Ramos (cell line): ENCODE data around the gene NBPF3.
"Not testable (repeated sequence)": the region's sequence is repeated elsewhere in the genome, so short reads cannot be mapped to it uniquely, and the experiment has no call there.

ENCODE experiments used
- in situ Hi-C: fragments of 300-500 bp; cut with MboI; formaldehyde crosslinking; loops from one replicate; pipeline ENCODE4 v1.14.3; 2022; ENCODE audit warnings: low sequenced_read_pairs; ENCODE audit not compliant: unreplicated experiment

The NBPF3 gene

GRCh38 chr1:21438646-21439312, 1.2 kb upstream of the NBPF3 start:
- in situ Hi-C loops, result not testable (repeated sequence)

GRCh38 chr1:21439345-21439720, 604 bp upstream of the NBPF3 start:
- in situ Hi-C loops, result no loop called here

- in situ Hi-C loops, result not testable (repeated sequence)
Observed at GRCh38 chr1:21440630-21441125, 741 bp downstream of the NBPF3 start.

- in situ Hi-C loops, result not testable (repeated sequence)
Observed at GRCh38 chr1:21446647-21447046, 6.7 kb downstream of the NBPF3 start.

- in situ Hi-C loops, result no loop called here
Observed at GRCh38 chr1:21447311-21447710, 7.4 kb downstream of the NBPF3 start.

GRCh38 chr1:21449906-21450305, 10.0 kb downstream of the NBPF3 start:
- in situ Hi-C loops, result no loop called here

- in situ Hi-C loops, result no loop called here
Observed at GRCh38 chr1:21451212-21451611, 11.3 kb downstream of the NBPF3 start.

GRCh38 chr1:21451981-21452411, 12.1 kb downstream of the NBPF3 start:
- in situ Hi-C loops, result no loop called here

GRCh38 chr1:21453964-21454614, 14.2 kb downstream of the NBPF3 start:
- in situ Hi-C loops, result not testable (repeated sequence)

GRCh38 chr1:21454904-21455303, 15.0 kb downstream of the NBPF3 start:
- in situ Hi-C loops, result not testable (repeated sequence)

- in situ Hi-C loops, result no loop called here
Observed at GRCh38 chr1:21457654-21458053, 17.7 kb downstream of the NBPF3 start.

GRCh38 chr1:21465127-21465526, 25.2 kb downstream of the NBPF3 start:
- in situ Hi-C loops, result not testable (repeated sequence)

GRCh38 chr1:21467946-21468345, 28.0 kb downstream of the NBPF3 start:
- in situ Hi-C loops, result not testable (repeated sequence)

GRCh38 chr1:21468599-21468998, 28.7 kb downstream of the NBPF3 start:
- in situ Hi-C loops, result no loop called here

GRCh38 chr1:21469581-21469980, 29.6 kb downstream of the NBPF3 start:
- in situ Hi-C loops, result no loop called here

GRCh38 chr1:21472861-21473260, 32.9 kb downstream of the NBPF3 start:
- in situ Hi-C loops, result no loop called here

- in situ Hi-C loops, result no loop called here
Observed at GRCh38 chr1:21478356-21478755, 38.4 kb downstream of the NBPF3 start.

- in situ Hi-C loops, result not testable (repeated sequence)
Observed at GRCh38 chr1:21483881-21484280, 43.9 kb downstream of the NBPF3 start.

GRCh38 chr1:21489146-21489545, 49.2 kb downstream of the NBPF3 start:
- in situ Hi-C loops, result no loop called here

GRCh38 chr1:21490774-21491487, 51.0 kb downstream of the NBPF3 start:
- in situ Hi-C loops, result no loop called here
